Heart left ventricle (tissue), 13 donors: ENCODE data around the gene VTI1A.

Experiments
- POLR2A ChIP-seq, 2 donors: fragments of 450-650 bp; IDR thresholded peaks; one replicate each; pipeline ENCODE4 v1.6.1; 2017; ENCODE audit warnings: antibody characterized with exemption in 2 of 2, mild to moderate bottlenecking in 2 of 2, moderate library complexity in 2 of 2
- TF ChIP-seq, protein P1 (sequence below), 12 donors: fragments of 200-600 bp; sonication (generic) in 4 of 12; IDR thresholded peaks; one replicate each; pipeline versions ENCODE4 v1.5.0 to v1.8.0; 2018 to 2022; ENCODE audit warnings: antibody characterized with exemption in 12 of 12, mild to moderate bottlenecking in 5 of 12
- donor health status: ischemic (EF 13 %, LVEDD 7.1; RV severe dilation, severe dysfunction).
- donor health status: DM: no; HTN: yes; CAD: no.
- donor health status: DM: no; HTN: no; CAD: no.
- donor health status: ischemic (EF 25% LVEDD 6.9; RV normal size, moderate dysfunction).
- donor health status: ischemic (EF 25% LVEDD 5.7; RV mildly dilated, moderate dysfunction).
- donor health status: ischemic (EF 35%, LVEDD 5.7; RV mildly dilated, moderate dysfunction).
- donor health status: nonischemic (EF 11% LVEDD 7.7; RV severe dilation, severe dysfunction).
- donor health status: DM: yes; HTN: yes; CAD: no.
- donor health status: PGD.
- donor health status: ischemic (EF 29% LVEDD 5.4; RV normal size, mild dysfunction).
- donor health status: nonischemic (EF 23%, LVEDD 6.1; RV moderate dilation, normal function).

DNA sequence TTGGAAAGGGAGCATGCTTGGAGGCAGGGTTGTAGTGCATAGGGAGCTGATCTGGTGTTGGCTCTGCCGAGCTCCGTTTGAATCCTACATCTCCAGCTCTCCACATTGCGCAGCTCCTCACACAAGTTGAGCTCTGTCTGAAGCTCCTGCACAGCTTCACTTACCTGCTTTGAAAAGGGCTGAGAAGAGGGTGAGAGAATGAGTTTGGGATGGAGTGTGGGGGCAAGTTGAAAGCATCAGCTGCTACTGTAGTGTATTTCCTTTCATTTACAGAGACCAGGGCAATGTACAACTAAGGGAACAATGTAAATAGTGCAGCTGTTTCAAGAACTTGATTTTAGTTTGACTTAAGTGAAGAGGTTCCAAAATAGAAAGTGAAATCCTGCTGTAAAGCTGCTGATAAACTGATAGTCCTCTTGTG, 88.5 kb downstream of the VTI1A start:
- TF ChIP-seq, protein P1, sequence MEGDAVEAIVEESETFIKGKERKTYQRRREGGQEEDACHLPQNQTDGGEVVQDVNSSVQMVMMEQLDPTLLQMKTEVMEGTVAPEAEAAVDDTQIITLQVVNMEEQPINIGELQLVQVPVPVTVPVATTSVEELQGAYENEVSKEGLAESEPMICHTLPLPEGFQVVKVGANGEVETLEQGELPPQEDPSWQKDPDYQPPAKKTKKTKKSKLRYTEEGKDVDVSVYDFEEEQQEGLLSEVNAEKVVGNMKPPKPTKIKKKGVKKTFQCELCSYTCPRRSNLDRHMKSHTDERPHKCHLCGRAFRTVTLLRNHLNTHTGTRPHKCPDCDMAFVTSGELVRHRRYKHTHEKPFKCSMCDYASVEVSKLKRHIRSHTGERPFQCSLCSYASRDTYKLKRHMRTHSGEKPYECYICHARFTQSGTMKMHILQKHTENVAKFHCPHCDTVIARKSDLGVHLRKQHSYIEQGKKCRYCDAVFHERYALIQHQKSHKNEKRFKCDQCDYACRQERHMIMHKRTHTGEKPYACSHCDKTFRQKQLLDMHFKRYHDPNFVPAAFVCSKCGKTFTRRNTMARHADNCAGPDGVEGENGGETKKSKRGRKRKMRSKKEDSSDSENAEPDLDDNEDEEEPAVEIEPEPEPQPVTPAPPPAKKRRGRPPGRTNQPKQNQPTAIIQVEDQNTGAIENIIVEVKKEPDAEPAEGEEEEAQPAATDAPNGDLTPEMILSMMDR (IDR thresholded peaks at IDR 0.05), result no peak
- TF ChIP-seq POLR2A (IDR thresholded peaks at IDR 0.05), result no peak
